ENCODE data around the gene LHX4. TPM values are rescaled to one million over a fixed set of nuclear protein-coding genes. Genes with fewer than 3 reads are reported as not detected.

Gene LHX4
- total and polyA plus RNA-seq, 9 of the 15 experiments (the other 6 are each of a cell fraction or from before 2014, with no cell fraction given) = 0.01 to 0.11 (median 0.07) TPM; not detected in 5

DNA sequence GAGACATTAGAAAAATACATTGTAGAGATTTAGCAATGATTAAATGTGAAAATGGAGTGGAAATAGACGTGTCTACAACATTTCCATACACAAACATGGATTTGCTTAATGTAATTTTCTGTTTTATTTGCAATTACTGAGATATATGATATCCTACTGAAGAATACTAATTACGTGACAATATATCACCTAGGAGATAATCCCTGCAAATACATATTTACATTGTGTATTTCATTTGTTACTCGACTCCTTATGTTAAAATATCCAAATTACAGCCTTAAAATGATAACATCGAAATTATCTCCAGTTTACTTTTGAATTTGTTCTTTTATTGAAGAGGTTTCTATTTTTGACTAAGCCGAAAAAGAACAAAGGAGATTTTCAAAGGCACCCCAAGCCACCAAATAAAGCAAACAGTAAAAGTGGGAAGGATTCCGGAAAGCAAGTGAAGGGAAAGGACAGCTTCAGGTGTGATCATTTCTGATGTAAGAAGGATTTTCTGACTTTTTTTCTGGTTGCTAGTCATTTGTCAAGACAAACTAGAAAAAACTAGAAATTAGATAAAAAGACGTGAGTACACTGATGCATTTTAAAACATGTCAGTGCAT lies 7.9 kb downstream of the LHX4 start:
- Histone ChIP-seq H3K27ac (ENCODE audit: extremely low read depth, low read depth, low read length) (no peak overlapping the region), H4K20me1 (replicated peaks; ENCODE audit: control insufficient read depth, insufficient read depth, low read length) (no peaks in the 10 kb centered on the region), H3K4me1 (replicated peaks in 1 of 2; ENCODE audit: control insufficient read depth in 2 of 2, insufficient read depth in 2 of 2, low read length in 2 of 2) (peaks cover 0 to 23% of the 10 kb centered on the region in 2 experiments; a peak in 1 of 5 replicates), H3K9me1 (ENCODE audit: control insufficient read depth, insufficient read depth, low read length) (no peaks in the 10 kb centered on the region), H2AFZ (ENCODE audit: low read depth, low read length) (no peak overlapping the region), H3K4me2 (ENCODE audit: insufficient read depth, low read length) (no peak overlapping the region), H3K9ac (ENCODE audit: insufficient read depth in 1 of 2, low read depth in 2 of 2, low read length in 2 of 2) (no peak overlapping the region), H3K36me3 (ENCODE audit: control insufficient read depth, insufficient read depth, low read length) (no peaks in the 10 kb centered on the region), H3K79me2 (ENCODE audit: control insufficient read depth, insufficient read depth, low read length) (no peaks in the 10 kb centered on the region), H3K4me3 (no peak overlapping the region), H3K27me3 (ENCODE audit: control insufficient read depth in 2 of 2, insufficient read depth in 2 of 2, low read length in 2 of 2) (peaks cover 63 to 68% of the 10 kb centered on the region in 2 experiments), H3K9me3 (replicated peaks; ENCODE audit: control insufficient read depth, insufficient read depth, low read depth, low read length) (no peaks in the 10 kb centered on the region)
- BruUV-seq (replicated peaks) = no TSS peak
- in situ Hi-C loops (cut with MboI) = no loop called here
- intact Hi-C loops (cut with micrococcal nuclease) = no loop called here
- ChIA-PET CTCF (ENCODE audit: low intra/inter-chr PET ratio) (no interaction called here), POLR2A (no interaction called here)
- DNase-seq (ENCODE audit: extremely low read depth in 1 of 4, low spot score in 3 of 4) (no peak), FAIRE-seq (no peak), ATAC-seq (no peak)
- 2% methylated on average over 7 of the region's 7 CpGs for WGBS (ENCODE audit: insufficient coverage, low coverage, missing lambda C conversion rate)
- TF ChIP-seq CBX2 (IDR thresholded peaks at IDR 0.05; ENCODE audit: insufficient read depth, low read length, poor library complexity, severe bottlenecking) = peak; percentile 6
- TF ChIP-seq TARDBP (IDR thresholded peaks at IDR 0.05) = no peak
- TF ChIP-seq STAT5A (IDR thresholded peaks at IDR 0.05; ENCODE audit: borderline replicate concordance, low read length) = no peak
- no peak for TF ChIP-seq CXXC5 (CRISPR knock-in tag; IDR thresholded peaks at IDR 0.05)
- TF ChIP-seq MAZ (CRISPR knock-in tag; conservative IDR thresholded peaks at IDR 0.05 in 1 of 2, IDR thresholded peaks at IDR 0.05 in 1 of 2) = no peak
- TF ChIP-seq, protein P1, sequence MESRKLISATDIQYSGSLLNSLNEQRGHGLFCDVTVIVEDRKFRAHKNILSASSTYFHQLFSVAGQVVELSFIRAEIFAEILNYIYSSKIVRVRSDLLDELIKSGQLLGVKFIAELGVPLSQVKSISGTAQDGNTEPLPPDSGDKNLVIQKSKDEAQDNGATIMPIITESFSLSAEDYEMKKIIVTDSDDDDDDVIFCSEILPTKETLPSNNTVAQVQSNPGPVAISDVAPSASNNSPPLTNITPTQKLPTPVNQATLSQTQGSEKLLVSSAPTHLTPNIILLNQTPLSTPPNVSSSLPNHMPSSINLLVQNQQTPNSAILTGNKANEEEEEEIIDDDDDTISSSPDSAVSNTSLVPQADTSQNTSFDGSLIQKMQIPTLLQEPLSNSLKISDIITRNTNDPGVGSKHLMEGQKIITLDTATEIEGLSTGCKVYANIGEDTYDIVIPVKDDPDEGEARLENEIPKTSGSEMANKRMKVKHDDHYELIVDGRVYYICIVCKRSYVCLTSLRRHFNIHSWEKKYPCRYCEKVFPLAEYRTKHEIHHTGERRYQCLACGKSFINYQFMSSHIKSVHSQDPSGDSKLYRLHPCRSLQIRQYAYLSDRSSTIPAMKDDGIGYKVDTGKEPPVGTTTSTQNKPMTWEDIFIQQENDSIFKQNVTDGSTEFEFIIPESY (CRISPR knock-in tag; IDR thresholded peaks at IDR 0.05) = no peak
- no peak for TF ChIP-seq KLF16 (IDR thresholded peaks at IDR 0.05)
- TF ChIP-seq CBFB (CRISPR knock-in tag; IDR thresholded peaks at IDR 0.05) = no peak
- TF ChIP-seq RCOR1 (IDR thresholded peaks at IDR 0.05; ENCODE audit: borderline replicate concordance in 1 of 2, low read depth in 2 of 2, low read length in 2 of 2) = no peak

Measured in K562 (cell line).